Measurements from ENCODE around the gene UNC119. TPM values are rescaled to one million over a fixed set of nuclear protein-coding genes. Genes with fewer than 3 reads are reported as not detected.

UNC119 gene
- total RNA-seq, 1 donor from 2014 or later, result 26.4 TPM

DNA sequence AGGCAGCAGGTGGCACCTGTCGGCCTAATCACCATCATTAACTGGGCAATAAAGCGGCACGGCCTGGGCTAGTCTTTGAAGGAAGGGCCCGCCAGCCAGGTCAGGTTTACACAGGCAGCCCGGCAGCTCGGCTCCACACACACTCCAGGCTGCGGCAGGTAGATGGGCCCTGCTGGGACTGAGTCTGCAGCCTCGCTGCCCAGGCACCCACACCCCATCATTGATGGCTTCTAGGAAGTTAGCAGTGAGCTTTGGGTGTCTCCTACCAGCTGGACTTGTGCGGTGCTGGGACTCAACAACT is 53.1 kb downstream of the UNC119 start:
- DNase-seq (ENCODE audit: low read depth in 2 of 2), result no peak

GRCh38 chr17:28498652-28499363 is 53.6 kb downstream of the UNC119 start:
- DNase-seq (ENCODE audit: low read depth in 2 of 2), result no peak

- no peak for DNase-seq (ENCODE audit: low read depth in 2 of 2)
Observed at GRCh38 chr17:28497931-28498330, 54.5 kb downstream of the UNC119 start.

Other genes starting within 250 kb of the UNC119 start
- 10.3 and 26.4 TPM in 2 replicates for gene TMEM97, start 233.4 kb downstream of the UNC119 start, total RNA-seq
- 42.3 and 43.3 TPM in 2 replicates for gene IFT20, start 217.2 kb downstream of the UNC119 start, total RNA-seq
- gene TNFAIP1, start 216.9 kb downstream of the UNC119 start, total RNA-seq, result 70.6 and 98.0 TPM in 2 replicates
- gene POLDIP2, start 195.1 kb downstream of the UNC119 start, total RNA-seq, result 50.8 and 55.6 TPM in 2 replicates
- gene SEBOX, start 187.4 kb downstream of the UNC119 start, total RNA-seq, result not detected in 2 replicates
- gene VTN, start 182.3 kb downstream of the UNC119 start, total RNA-seq, result under 0.01 TPM in 2 replicates
- 1.5 and 2.4 TPM in 2 replicates for gene SARM1, start 180.9 kb downstream of the UNC119 start, total RNA-seq
- 0.44 and 0.60 TPM in 2 replicates for gene SLC46A1, start 146.4 kb downstream of the UNC119 start, total RNA-seq
- not detected in 2 replicates for gene SLC13A2, start 79.0 kb downstream of the UNC119 start, total RNA-seq
- gene FOXN1, start 46.3 kb downstream of the UNC119 start, total RNA-seq, result not detected in 2 replicates
- gene PIGS, start 18.9 kb upstream of the UNC119 start, total RNA-seq, result 43.8 and 47.4 TPM in 2 replicates
- gene ALDOC, start 24.3 kb upstream of the UNC119 start, total RNA-seq, result 26.2 and 32.7 TPM in 2 replicates
- gene SPAG5, start 46.4 kb upstream of the UNC119 start, total RNA-seq, result 6.2 and 12.4 TPM in 2 replicates
- 2.2 and 3.2 TPM in 2 replicates for gene RSKR, start 61.6 kb upstream of the UNC119 start, total RNA-seq
- 107 and 151 TPM in 2 replicates for gene BLTP2, start 92.5 kb upstream of the UNC119 start, total RNA-seq
- gene SDF2, start 109.3 kb upstream of the UNC119 start, total RNA-seq, result 61.7 and 105 TPM in 2 replicates
- 34.2 and 42.3 TPM in 2 replicates for gene SUPT6H, start 109.6 kb upstream of the UNC119 start, total RNA-seq
- 0.20 and 0.22 TPM in 2 replicates for gene PROCA1, start 159.3 kb upstream of the UNC119 start, total RNA-seq
- gene RAB34, start 165.2 kb upstream of the UNC119 start, total RNA-seq, result 11.3 and 22.2 TPM in 2 replicates
- 479 and 600 TPM in 2 replicates for gene RPL23A, start 167.4 kb upstream of the UNC119 start, total RNA-seq
- gene TLCD1, start 173.6 kb upstream of the UNC119 start, total RNA-seq, result 0.87 and 1.2 TPM in 2 replicates
- 1.3 and 1.6 TPM in 2 replicates for gene NEK8, start 176.2 kb upstream of the UNC119 start, total RNA-seq
- gene TRAF4, start 191.4 kb upstream of the UNC119 start, total RNA-seq, result 22.2 and 26.2 TPM in 2 replicates